PC-9 (cell line): ENCODE data around the gene LIMCH1.

Experiments used
- EZH2 ChIP-seq: fragments of 200-600 bp; sonication (generic); IDR thresholded peaks from 2 replicates; pipeline ENCODE4 v1.8.0; 2017; ENCODE audit warnings: antibody characterized with exemption, low read depth
- TF ChIP-seq, protein P1 (sequence below): fragments of 200-600 bp; sonication (generic); conservative IDR thresholded peaks from 2 replicates; pipeline ENCODE4 v1.6.1; 2017; ENCODE audit warnings: mixed run types, antibody characterized with exemption, mild to moderate bottlenecking, moderate library complexity

DNA sequence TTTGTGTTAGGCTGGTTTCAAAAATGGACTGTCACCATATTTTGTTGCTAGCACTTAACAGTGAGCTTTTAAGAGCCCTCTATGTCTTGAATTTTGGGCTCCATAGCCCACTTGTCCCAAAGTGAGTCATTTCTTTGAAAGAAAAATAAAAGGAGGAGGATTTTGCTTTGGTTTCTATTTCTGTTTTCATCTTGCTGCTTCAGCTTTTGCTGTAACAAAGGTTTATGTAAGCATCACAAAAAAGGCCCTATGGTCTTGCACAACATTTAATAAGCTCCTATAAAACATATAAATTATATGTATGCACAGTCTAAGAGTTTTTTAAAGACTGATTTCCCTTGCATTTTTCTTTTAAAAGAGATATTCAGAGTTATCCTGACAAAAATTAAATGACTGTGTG, 105.4 kb downstream of the LIMCH1 start:
- TF ChIP-seq EZH2: no peak
- TF ChIP-seq, protein P1, sequence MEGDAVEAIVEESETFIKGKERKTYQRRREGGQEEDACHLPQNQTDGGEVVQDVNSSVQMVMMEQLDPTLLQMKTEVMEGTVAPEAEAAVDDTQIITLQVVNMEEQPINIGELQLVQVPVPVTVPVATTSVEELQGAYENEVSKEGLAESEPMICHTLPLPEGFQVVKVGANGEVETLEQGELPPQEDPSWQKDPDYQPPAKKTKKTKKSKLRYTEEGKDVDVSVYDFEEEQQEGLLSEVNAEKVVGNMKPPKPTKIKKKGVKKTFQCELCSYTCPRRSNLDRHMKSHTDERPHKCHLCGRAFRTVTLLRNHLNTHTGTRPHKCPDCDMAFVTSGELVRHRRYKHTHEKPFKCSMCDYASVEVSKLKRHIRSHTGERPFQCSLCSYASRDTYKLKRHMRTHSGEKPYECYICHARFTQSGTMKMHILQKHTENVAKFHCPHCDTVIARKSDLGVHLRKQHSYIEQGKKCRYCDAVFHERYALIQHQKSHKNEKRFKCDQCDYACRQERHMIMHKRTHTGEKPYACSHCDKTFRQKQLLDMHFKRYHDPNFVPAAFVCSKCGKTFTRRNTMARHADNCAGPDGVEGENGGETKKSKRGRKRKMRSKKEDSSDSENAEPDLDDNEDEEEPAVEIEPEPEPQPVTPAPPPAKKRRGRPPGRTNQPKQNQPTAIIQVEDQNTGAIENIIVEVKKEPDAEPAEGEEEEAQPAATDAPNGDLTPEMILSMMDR: no peak
